ENCODE data around the gene KRTAP9-2.
"Not testable (repeated sequence)": the region's sequence is repeated elsewhere in the genome, so short reads cannot be mapped to it uniquely, and the experiment has no call there.

The KRTAP9-2 gene, protein sequence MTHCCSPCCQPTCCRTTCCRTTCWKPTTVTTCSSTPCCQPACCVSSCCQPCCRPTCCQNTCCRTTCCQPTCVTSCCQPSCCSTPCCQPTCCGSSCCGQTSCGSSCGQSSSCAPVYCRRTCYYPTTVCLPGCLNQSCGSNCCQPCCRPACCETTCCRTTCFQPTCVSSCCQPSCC

DNA sequence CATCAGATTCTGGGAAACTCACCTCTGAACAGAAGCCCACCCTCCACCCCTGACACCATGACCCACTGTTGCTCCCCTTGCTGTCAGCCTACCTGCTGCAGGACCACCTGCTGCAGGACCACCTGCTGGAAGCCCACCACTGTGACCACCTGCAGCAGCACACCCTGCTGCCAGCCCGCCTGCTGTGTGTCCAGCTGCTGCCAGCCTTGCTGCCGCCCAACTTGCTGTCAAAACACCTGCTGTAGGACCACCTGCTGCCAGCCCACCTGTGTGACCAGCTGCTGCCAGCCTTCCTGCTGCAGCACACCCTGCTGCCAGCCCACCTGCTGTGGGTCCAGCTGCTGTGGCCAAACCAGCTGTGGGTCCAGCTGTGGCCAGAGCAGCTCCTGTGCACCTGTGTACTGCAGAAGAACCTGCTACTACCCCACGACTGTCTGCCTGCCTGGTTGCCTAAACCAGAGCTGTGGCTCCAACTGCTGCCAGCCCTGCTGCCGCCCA is at the start of gene KRTAP9-2:
Gene KRTAP9-2 (plus strand): TSS at position 51 of the 498 bp plus-strand sequence. CDS start 7 bp downstream, at position 58.
- not testable (repeated sequence) for DNase-seq

DNA sequence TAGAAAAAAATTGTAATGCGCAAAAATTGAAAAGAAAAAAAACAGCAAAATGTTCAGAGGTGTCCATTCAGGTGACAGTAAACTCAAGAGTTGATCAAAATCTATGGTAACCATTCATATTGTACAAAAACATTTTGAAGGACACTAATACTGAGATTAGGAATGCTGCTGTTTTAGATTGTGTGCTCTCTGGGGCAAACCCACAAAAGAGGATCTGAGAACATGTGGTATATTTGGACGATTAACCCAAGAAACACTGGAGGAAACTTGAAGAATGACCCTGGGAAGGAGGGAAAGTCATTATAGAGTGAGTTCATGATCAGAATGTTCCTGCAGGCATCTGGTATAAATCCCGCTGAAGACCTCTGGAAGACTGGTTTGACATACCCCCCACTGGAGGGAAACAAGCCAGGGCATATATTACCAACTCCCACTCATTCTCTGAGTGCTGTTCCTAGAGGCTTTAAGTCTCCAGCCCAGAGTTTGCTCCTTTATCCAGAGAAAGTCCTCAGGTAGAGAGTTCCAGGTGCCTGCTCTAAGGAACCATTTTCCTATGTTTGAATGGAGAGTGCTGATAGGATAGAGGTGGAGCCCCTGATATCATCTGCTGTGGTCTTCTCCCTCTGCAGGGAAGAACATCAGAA is 49.6 kb upstream of the KRTAP9-2 start:
- no peak for DNase-seq

DNA sequence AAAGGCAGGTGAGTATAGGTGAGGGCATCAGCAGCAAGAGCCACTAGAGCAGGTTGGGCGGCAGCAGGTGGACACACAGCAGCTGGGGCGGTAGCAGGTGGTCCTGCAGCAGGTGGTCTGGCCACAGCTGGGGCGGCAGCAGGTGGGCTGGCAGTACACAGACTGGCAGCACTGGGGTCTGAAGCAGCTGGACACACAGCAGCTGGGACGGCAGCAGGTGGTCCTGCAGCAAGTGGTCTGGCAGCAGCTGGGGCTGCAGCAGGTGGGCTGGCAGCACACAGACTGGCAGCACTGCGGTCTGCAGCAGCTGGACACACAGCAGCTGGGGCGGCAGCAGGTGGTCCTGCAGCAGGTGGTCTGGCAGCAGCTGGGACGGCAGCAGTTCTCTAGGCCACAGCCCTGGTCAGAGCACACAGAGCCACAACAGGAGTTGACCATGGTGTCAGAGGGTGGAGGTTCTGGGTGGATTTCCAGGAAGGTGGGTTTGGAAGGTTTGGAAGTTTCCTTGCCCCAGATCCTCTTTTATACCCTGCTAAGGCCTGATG is 48.6 kb upstream of the KRTAP9-2 start, which contains the start of gene KRTAP4-2:
Gene KRTAP4-2 (minus strand): TSS at position 495 of the 545 bp plus-strand sequence. CDS start 57 bp downstream, at position 438.
- no peak for DNase-seq

DNA sequence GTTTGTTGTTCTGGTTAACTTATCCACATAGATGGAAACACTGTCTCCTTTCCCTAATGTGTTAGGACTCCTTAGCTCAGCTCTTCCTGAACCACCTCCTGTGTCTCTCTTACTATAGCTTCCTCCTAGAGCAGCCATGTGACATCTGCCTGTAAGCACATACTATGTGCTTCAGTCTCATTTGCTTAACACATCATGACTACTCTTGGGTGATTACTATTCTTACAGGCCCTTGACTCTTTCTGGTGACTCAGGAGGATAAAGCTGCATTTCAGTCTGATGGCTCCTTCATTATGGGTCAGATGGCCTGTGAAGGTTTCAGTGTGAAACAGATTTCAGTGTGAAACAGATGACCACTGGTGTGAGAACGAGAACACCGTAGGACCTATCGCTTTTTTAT is 48.1 kb upstream of the KRTAP9-2 start:
- DNase-seq: no peak

DNA sequence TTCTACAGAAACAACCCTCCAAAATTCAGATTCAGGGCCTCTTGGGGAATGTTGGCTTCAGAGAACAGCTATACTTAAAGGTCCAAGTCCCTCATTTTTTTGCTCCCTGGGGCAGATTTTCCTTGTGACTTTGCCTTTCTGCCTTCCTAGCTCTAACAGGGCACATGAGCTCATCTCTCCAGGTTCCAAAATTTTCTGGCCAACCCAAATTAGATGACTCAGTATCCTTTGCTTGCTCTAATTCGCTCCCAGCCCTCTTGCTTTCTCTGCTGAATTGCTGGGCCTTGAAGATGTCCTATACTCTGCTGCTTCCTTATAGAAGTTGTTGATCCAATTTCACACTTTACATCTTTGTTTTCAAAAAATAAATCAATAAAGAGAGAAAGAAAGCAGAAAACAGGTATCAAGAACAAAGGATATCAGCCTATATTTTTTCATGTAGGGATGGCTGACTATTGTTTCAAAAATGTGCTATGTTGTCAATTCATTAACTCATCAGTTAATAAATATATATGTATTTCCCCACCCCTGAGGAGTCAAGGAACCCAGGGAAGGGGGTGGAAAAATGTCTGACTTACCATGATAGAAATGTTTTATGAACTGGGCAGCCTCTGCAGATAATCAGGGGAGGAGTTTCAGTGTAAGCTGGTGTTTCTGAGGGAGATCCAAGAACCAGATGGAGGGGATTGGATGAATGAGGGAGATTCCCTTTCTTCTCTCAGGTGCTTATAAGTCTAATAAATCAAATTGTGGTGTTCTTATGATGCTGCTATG is 47.4 kb upstream of the KRTAP9-2 start:
- DNase-seq: no peak

DNA sequence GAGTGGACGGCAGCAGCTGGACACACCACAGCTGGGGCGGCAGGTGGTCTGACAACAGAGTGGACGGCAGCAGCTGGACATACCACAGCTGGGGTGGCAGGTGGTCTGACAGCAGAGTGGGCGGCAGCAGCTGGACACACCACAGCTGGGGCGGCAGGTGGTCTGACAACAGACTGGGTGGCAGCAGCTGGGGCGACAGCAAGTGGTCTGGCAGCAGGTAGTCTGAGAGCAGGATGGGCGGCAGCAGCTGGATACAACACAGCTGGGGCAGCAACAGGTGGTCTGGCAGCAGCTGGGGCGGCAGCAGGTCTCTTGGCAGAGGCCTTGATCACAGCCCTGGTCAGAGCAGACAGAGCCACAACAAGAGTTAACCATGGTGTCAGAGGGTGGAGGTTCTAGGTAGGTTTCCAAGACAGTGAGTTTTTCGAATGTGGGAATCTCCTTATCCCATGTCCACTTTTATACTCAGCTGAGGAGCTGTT is 41.9 kb upstream of the KRTAP9-2 start, which contains the start of gene KRTAP4-1:
Gene KRTAP4-1 (minus strand): TSS at position 432 of the 482 bp plus-strand sequence. CDS start 57 bp downstream, at position 375.
- no peak for DNase-seq

DNA sequence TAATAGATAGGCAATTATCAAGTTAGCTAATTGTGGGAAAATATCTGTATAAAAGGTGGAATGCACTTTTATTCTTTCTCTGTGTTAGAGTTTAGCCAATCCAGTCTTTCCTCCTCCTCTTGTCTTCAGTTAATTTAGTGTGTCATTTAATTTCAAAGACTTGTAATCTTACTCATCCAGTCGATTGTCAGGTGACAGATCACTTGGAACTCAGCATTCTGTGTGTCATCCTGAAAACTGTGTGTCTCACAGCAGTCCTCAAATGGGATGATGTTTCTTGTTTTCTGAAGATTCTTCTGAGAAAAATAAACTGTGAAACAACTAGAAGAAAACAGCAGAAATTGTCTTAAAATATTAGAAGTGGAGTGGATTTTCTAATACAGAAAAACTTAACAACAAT is 41.4 kb upstream of the KRTAP9-2 start:
- DNase-seq: no peak

DNA sequence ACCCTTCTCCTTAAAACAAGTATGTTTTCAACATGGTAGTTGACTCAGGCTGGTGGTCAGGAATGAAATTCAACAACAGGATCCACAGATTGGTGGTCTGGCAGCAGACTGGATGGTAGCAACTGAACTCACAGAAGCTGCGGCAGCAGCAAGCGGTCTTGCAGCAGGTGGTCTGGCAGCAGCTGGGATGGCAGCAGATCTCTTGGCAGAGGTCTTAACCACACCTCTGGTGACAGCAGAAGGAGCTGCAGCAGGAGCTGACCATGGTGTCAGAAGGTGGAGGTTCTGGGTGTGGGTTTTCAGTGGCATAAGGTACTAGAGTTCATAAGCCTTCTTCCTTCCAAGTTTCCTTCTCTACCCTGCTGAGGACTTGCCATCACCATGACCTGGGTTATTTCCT is 39.6 kb upstream of the KRTAP9-2 start:
- DNase-seq: no peak

DNA sequence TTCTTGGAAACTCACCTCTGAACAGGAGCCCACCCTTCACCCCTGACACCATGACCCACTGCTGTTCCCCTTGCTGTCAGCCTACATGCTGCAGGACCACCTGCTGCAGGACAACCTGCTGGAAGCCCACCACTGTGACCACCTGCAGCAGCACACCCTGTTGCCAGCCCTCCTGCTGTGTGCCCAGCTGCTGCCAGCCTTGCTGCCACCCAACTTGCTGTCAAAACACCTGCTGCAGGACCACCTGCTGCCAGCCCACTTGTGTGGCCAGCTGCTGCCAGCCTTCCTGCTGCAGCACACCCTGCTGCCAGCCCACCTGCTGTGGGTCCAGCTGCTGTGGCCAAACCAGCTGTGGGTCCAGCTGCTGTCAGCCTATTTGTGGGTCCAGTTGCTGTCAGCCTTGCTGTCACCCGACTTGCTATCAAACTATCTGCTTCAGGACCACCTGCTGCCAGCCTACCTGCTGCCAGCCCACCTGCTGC is 36.6 kb upstream of the KRTAP9-2 start, which contains the start of gene KRTAP9-1:
Gene KRTAP9-1 (plus strand): TSS at position 51 of the 482 bp plus-strand sequence. CDS start 0 bp downstream, at position 51.
- not testable (repeated sequence) for DNase-seq

DNA sequence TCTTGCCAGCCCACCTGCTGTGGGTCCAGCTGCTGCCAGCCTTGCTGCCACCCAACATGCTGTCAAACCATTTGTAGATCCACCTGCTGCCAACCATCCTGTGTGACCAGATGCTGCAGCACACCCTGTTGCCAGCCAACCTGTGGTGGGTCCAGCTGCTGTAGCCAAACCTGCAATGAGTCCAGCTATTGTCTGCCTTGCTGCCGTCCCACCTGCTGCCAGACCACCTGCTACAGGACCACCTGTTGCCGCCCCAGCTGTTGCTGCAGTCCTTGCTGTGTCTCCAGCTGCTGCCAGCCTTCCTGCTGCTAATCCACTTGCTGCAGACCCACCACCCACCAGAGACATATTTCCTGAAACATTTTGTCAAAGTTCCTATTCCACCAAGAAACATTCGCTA is 36.1 kb upstream of the KRTAP9-2 start:
- DNase-seq: no peak

DNA sequence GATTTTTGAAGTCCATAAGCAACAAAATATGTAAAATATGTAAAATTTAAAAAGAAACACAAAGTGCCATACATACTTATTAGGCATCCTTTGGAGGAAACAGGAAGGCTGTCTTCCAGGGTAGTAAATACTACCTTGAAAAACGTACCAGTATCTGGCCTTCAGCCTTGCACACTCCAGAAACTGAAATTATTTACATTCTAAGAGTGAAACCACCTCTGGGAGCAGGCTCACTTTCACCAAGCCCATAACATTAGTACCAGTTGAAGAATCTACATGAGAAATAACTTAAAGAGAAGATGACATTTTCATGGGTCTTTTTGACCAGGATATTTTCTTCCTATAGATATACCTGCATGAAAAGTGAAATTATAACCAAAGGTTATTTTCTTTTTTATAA is 30.4 kb upstream of the KRTAP9-2 start:
- no peak for DNase-seq

DNA sequence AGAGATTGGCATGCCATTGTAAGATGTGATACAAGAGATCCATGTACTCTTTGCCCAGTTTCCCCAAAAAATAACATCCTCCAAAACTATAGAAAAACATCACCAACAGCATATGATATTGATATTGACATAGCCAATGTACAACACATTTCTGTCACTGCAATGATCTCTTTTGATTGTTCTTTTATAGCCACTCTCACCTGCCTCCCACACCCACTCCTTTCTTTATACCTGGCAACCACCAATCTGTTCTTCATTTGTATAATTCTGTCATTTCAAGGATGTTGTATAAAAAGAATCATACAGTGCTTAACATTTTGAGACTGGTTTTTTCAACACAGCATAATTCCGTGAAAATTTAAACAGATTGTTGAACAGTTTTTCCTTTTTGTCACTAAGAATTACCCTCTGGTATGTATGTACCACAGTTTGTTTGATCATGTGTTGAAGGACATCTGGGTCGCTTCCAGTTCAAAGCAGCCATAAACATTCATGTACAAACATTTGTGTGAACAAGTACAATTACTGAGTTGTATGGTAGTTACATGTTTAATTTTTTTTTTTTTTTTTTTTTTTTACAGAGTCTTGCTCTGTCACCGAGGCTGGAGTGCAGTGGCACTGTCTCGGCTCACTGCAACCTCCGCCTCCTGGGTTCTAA is 26.9 kb upstream of the KRTAP9-2 start:
- no peak for DNase-seq

DNA sequence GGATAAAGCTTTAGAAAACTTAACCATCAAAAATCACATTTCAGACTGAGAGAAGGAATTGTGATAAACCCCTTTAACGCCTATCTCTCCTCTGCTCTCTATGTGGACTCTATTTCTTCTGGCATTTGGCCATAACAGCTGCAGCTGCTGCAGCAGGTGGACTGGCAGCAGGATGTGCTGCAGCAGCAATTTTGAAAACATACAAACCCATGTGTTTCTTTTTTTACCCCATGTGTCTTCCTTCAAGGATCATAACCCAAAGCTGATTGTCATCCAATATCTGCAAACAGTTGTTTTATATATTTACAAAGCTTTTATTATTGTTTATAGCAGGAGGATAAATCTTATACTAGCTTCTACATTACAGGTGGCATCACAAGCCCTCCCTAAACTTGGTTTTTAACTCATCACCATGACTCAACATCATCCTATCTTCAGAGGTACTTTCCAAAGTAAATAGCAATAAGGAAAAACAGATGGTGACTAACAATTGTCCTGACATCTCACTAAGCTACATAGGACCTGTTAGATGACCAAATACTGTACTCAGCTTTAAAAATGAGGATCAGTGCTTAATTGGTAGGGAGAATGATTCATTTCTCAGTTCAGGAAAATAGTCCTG is 14.5 kb upstream of the KRTAP9-2 start:
- DNase-seq: no peak

DNA sequence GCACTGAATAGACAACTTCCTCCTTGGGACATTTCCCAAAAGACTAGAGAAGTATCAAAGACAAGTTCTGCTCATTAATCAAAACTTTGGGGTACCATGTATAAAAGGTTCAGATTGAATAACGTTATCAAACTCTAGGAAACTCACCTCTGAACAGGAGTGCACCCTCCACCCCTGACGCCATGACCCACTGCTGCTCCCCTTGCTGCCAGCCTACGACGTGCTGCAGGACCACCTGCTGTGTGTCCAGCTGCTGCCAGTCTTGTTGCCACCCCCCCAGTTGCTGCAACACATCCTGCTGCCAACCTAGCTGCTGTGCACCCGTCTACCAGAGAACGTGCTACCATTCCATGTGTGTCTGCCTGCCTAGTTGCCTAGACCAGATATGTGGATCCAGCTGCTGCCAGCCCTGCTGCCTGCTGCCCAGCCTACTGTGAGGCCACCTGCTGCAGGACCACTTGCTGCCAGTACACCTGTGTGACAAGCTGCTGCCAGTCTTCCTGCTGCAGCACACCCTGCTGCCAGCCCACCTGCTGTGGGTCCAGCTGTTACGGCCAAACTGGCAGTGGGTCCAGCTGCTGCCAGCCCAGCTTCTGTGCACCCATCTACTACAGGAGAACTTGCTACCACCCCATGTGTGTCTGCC is 13.8 kb upstream of the KRTAP9-2 start:
- DNase-seq: no peak

DNA sequence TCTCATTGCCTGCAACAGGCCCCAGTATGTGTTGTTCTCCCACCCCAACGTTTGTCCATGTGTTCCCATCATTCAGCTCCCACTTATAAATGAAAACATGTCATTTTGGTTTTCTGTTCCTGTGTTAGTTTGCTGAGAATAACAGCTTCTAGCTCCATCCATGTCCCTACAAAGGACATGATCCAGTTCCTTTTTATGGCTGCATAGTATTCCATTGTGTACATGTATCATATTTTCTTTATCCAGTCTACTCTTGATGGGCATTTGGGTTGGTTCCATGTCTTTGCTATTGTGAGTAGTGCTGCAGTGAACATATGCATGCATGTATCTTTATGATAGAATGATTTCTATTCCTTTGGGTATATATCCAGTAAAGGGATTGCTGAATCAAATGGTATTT is 10.8 kb upstream of the KRTAP9-2 start:
- DNase-seq: no peak

DNA sequence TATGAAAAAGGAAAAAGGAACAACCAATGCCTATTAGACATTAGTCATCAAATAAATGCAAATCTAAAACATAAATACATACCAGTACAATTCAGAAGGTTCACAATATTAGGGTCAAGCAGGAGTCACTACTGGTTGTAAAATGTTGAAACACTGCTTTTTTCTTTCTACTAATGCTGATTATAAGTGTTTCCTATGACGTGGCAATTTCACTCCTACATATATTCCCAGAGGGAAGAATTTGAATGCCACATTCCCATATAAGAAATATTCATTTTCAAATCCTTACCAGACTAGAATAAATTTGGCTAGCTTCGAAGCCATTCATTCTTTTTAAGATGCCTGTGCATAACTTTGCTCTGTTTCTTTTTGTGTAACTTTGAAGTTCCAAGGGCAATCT is 2.6 kb upstream of the KRTAP9-2 start:
- no peak for DNase-seq

DNA sequence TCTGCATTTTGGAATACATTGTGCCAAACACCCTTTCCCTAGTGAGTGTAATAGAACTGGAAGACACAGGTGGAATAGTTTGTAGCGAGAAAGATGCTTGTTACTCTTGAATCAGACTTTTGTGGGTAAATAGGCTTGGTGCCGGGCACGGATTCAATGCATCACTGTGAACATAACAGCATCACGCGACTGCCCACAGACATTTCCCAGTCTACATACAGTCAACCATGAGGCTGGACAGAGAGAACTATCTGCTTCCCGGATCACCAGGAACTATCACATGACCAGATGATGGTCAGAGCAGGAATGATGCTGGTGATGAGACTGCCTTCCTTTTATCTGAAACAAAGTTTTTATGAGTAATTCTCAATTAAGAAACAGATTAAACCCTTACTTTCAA is 397 bp upstream of the KRTAP9-2 start:
- no peak for DNase-seq

DNA sequence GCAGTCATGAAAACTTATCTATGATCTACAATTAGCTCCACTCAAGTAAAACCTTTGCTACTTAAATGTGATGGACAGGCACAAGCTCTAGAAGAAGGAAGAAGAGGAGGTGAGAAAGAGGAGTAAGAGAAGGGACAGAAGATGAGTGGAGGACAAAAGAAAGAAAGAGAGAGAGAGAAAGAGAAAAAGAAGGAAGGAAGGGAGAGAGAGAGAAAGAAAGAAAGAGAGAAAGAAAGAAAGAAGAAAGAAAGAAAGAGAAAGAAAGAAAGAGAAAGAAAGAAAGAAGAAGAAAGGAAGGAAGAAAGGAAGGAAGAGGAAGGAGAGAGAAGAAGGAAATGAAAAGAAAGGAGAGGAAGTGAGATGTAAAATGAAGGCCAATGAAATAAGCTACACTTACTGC is 3.6 kb downstream of the KRTAP9-2 start:
- no peak for DNase-seq

DNA sequence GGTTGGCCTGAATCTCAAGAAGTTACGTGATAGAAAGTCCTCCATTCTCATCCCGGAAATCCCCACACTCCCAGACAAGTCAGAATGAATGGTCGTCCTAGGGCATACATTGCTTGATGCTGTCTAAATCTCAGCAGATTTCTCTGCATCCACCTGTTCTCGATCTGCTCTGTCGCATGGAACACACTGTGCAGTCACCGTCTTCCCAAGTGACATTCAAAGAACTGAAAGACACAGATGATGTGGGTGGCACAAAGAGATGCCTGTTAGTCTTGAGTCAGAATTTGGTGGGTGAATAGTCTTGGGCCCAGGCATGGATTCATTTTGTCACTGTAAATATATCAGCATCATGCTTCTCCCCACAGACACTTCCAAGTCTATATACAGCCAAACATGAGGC is 5.3 kb downstream of the KRTAP9-2 start:
- DNase-seq: no peak

DNA sequence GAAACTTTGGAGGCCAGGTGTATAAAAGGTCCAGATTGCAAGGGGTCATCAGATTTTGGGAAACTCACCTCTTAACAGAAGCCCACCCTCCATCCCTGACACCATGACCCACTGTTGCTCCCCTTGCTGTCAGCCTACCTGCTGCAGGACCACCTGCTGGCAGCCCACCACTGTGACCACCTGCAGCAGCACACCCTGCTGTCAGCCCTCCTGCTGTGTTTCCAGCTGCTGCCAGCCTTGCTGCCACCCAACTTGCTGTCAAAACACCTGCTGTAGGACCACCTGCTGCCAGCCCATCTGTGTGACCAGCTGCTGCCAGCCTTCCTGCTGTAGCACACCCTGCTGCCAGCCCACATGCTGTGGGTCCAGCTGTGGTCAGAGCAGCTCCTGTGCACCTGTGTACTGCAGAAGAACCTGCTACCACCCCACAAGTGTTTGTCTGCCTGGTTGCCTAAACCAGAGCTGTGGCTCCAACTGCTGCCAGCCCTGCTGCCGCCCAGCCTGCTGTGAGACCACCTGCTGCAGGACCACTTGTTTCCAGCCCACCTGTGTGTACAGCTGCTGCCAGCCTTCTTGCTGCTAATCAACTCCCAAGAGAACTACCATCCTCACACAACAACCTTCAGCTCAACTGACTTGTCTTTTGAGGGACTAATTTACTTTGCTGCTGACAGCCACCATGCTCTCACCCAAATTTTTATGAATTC is 6.1 kb downstream of the KRTAP9-2 start, which contains the start of gene KRTAP9-3:
Gene KRTAP9-3 (plus strand): TSS at position 51 of the 707 bp plus-strand sequence. CDS start 53 bp downstream, at position 104.
- not testable (repeated sequence) for DNase-seq

Measured in OCI-M1 (cell line).